NCI-H82 treated with DMSO at 0.1 percent for 48 hours (cell line): ENCODE data around the gene TRPV2.
"Not testable (repeated sequence)": the region's sequence is repeated elsewhere in the genome, so short reads cannot be mapped to it uniquely, and the experiment has no call there.

ENCODE experiments used
- DNase-seq: peaks from one replicate; lab custom pipeline; 2025; ENCODE audit not compliant: unreplicated experiment; lab: John Stamatoyannopoulos, UW

The TRPV2 gene

DNA sequence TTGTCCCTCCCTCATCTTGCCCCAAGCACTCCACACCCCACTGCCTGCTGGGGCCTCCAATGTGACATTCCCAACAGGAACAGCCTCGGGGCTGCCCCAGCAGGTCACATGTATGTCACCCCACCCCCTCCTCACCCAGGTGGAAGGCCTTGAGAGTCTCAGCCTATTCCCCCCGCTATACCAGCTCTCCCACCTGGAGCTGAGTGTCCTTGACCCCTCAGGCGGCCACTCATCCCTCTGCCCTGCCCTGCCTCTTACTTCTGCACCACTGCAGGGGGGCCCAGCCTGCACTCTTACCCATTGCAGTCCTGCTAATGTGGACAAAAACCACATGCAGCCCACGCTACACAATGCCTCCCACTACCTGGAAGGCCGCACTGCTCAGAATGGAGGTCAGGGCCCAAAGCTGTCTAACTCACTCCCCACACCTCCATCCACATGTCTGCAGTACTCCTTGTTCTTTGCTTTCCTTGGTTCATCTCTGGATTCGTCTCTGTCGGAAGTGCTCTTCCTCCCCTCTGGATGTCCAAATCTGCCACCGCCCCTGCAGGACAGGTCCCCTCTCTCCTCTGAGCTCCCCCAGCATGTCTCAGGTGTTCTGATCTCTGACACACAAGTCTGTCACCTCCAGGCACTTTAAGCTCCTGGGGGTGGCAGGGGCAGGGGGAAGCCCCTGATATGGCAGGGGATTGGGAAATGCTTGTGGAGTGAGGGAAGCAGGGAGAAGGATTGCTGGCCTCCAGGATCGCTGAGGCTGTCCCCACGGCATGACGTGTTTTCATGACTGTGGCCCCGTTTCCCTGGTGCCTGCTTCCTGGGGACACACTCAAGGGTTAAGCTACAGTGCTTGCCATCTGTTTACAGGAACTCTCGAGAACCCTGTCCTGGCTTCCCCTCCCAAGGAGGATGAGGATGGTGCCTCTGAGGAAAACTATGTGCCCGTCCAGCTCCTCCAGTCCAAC, 20.8 kb downstream of the TRPV2 start:
- DNase-seq = no peak

DNA sequence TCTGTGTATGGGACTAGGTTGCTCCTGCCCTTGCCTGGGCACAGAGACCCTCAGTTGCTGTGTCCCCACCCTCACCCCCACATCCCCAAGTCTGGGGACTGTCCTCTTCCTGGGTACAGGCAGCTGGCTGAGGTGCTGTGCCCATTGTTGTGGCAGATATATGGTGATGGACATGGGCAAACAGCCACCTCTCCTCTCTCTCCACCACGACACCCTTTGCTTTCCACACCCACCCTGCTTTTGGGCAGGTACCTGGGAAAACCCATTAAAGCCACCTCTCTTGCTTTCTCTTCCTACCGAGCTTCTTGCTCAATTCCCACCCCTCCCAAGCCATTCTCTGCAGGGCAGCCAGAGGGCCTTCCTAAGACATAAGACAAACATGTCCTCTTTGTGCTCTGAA, 21.7 kb downstream of the TRPV2 start:
- DNase-seq = no peak

DNA sequence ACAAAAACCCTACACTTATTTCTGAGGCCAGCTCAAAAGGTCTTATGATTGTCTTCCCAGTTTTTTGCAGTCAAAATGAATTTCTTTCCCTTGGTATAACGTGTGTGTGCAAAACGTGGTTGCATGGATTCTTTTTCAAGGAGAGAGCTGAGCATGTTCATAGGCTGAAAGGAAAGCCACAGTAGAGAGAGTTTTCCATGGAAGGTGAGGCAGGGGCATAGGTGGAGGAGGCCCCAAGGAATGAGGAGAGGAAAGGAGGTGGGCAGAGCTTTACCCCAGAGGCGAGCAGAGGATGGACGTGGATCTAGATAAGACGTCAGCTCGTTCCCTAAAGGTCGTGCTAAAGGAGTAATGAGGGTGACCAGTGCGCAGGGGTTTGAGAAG, 22.8 kb downstream of the TRPV2 start:
- DNase-seq = no peak

DNA sequence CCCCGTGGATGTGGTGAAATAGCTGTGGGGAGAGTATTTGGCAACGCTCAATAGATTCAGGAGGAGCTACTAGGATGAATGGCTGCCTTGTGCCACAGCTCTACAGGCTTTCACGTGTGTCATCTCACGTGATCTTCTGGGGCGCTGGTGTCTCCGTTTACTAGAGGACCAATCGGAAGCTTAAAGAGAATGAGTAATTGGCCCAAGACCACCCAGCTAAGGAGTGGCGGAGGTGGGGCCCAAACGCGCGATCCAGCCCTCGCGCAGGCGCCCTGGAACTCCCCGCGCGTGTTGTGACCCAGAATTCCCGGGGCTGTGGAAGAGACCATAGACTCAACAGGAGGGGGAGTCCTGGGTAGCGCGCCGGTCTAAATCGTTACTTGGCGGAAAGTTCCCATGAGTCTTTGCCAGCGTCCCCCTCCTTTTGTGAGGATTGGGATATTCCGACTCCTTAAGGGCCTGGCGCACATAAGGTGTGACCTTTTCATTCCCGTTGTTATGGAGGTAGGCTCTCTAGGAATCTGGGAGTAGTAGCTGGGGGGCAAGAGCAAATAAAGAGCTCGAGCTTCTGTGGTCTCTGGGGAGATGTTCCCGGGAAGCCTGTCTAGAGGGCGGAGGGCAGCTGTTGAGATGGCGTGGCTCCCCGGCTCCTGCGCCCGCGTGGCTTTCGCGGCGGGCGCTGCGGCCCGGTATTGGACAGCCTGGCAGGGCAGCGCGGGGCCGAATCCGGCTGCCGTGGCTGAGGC, 23.4 kb downstream of the TRPV2 start:
- DNase-seq = peak; percentile 100

DNA sequence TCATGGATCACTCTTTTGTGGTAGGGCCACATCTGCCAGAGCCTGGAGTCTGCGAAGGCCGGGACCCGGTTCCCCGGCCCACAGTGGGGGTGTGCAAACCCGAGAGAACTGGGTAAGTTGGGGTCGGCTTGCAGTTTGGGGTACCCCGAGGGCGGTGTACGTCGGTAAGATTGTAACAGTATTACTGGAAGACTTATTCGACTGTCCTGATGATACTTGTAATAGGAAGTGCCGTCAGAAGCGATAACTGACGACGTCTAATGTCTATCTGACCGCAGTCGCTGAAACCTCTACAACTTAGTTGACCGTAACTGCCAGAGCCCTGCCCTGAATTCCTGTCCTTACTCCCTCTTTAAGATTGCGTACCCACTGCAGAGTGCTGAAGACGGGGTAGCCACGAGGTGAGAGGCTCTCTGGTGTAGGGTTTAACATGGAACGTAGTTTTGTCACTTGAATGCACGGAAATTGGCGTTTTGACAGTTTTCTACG, 24.0 kb downstream of the TRPV2 start:
- no peak for DNase-seq

DNA sequence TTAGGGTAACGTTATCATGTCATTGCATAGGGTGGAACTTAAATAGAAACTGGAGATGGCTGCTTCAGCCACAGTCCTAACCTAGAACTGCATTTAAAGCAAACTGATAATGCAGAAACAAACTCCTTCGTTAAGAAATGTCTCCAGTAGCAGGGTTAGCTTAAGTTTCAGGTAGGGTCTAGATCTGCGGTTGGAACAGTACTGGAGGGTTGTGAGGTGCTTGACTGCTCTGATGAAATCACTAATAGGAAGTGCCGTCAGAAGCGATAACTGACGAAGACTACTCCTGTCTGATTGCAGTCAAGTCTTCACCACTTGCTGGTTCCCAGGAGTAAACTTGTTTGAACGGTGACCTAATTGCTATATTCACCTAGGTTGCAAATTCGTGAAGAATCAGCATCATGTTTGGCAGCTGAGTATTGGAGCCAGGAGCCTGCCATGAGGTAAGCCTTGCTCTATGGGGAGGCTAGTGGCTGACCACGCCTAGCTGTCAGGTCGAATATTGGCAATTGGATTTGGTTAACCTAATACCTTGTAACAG, 24.5 kb downstream of the TRPV2 start:
- DNase-seq = no peak

DNA sequence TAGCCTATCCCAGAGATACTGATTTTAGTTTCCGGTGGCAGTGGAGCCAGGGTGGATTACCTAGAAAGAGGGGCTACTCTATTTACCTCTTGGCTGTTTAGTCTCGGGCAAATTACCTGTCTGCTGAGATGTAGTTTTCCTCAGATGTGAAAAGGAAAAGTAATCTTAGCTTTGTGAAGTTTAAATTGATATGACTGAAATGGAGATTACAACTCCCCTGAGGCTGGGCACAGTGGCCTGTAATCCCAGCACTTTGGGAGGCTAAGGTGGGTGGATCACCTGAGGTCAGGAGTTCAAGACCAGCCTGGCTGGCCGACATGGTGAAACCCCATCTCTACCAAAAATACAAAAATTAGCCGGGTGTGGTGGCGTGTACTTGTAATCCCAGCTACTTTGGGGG, 25.0 kb downstream of the TRPV2 start:
- not testable (repeated sequence) for DNase-seq

DNA sequence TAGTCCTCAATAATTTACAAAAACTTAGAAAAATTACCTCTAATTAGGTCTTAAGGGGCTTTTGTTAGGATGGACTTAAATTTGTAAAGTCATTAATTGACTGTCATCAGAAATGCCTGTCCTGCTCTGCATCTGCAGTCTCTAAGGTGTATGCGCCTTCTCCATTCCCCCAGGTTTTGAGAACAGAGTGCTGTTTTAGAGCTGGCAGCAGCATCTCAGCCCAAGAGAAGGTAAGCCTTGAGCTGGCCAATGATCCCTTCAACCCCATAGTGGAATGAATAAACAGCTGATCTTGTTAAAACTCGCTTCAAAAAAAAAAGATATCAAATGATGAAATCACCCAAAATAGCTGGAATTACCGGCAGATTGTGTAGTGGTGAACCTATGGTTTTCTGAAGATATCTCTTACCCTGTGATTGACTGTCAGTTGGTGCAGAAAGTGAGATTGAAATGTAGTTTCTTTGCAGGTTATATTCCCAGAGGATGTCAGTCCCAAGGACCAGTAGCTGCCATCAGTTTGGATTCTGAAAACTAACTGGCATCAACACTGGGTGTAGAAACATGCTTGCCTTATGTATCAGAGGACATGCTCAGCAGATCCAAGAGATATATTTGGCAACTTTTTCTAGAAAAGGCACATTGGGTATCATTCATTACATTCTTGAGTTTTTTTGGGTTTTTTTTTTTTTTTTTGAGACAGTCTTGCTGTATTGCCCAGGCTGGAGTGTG, 25.7 kb downstream of the TRPV2 start:
- DNase-seq = no peak

DNA sequence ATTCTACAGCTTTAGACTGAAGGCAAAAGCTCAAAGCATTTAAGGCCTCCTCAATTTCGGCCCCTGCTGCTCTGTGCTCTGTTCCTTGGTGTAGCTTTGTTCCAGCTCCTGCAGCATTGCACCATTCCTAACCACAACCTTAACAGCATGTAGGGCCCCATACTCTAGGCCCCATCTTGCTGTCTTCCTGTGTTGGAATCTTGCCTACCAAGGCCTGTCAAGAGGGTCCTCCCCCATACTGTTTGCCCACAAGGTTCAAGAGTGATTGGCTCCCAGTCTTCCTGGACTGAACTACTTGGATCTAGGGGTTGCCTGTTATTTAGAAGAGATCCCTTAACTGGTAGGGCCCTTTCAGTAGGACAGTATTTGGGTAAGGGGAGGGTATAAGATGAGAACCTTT, 26.8 kb downstream of the TRPV2 start:
- no peak for DNase-seq

DNA sequence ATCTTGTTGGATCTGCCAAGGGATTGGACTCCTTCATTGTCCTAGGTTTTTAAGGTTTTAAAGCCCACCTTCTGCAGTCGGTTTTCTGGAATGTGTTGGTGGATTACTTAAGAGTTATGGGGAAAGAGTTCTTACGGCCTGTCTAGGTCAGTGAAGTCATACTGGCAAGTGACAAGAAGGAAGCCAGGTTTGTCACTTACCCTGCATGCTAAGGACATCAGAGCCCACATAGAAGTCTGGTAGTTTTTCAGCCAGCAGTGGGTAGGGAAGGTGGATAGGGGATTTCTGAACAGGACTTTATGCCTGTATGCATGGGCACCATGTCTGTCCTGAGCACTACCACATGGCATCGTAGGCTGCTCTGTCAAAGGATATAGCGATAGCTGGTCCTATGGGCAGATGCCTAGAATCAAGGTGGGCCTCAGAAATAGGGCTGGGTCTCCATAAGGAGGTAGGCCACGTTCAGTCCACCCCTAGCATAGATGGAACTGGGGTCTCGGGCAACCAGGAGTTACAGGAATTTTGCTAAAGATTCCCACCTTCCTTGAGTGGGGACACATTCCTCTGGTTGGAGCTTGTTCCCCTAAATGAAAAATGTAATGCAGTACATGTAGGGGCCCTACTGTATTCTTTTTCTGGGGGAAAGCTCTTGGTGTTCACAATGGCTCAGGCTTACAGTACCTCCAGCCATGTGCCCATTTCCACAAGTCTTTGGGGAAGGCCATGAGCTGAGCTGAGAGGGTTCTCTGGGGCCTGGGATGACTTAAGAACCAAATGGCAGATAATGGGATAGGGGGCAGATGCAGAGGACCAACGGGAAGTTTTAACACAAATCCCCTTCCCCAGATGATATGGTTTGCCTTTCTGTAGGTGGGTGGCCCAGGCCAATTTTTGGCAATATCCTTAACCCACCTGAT, 27.5 kb downstream of the TRPV2 start:
- peak; percentile 21 for DNase-seq

DNA sequence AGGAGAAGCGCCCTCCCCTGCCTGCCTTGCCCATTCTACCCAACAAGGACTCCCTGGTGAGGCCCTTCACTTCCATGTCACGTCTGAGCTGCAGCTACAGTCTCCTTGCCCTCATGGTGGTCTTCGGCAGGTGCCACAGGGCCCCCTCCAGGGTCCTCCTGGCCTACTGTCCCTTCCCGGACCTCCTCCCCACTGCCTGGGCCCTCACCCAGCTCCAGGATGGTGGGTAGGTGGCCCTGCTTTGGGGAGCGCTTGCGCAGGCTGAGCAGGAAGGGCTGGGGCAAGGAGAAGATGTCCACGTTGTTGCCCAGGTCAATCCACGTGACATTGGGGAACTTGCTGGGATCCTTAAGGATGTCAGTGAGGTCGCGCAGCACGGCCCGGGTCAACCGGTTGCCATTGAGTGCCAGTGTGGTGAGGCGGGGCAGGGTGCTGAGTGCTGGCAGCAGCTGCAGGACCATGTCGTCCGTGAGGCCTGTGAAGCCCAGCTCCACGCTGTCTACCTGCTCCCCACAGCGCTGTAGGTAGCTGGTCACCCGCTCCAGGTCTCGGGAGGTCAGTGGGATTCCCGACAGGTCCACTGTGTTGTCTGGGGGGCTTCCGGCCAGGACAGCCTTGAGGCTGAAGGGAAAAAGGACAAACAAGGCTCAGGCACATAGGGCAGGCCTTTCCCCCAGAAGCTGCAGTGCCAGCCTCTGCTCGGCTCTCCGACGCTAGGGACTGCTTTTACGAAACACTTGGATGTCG, 28.3 kb downstream of the TRPV2 start:
- DNase-seq = no peak

DNA sequence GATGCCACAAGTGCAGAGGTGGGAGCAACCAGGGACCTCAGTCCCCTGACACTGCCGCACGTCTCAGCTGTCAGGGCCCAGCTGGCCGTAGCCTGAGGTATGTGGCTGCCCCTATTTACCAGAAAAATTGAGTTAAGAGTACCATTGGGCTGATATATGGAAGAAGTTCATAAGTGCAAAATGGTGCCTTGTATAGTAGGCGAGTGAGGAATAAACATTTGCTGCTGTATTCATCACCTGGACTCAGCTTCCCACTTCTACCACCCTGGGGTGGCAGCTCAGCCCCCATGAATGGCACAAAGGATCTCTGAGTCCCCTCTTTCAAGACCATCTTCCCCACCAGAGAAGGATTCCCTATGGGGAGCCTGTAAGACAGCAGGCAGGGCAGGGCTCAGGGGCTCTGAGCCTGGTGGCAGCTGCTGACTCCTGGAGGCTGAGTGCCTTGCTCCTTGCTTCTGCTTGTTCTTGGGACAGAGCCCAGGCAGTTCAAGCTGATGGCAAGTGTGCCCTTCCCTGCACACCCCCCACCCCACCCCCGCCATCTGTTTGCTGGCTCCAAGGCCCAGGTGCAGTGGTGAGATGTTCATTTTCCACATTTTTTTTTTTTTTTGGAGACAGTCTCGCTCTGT, 29.0 kb downstream of the TRPV2 start:
- DNase-seq = no peak

DNA sequence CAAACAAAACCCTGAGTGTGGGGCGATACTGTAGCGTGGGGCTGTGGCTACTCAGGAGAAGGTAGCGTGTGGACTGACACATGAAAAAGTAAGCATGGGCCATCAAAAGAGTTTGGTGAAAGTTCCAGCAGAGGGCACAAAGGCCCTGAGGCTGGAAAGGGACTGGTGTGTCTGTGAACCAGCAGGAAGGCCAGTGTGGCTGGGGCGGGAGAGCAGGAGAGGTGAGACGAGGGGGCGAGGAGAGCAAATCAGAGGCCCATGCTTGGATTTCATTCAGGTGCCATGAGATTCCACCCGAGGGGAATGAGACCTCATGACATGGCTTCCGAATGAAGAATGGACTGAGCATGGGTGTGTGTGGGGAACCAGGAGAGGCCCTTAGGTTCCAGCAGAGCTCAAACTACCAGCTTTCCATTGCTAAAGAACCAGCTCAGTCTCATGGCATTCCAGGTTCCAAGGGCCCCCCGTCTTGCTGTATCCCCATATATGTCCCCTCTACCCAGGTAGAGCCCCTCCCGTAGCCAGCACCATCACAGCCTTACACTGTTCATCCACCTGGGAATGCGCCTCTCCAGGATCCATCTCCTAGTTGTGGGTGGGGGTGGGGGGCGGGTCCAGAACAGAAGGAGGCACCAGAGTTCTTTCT, 31.1 kb downstream of the TRPV2 start:
- DNase-seq = no peak

DNA sequence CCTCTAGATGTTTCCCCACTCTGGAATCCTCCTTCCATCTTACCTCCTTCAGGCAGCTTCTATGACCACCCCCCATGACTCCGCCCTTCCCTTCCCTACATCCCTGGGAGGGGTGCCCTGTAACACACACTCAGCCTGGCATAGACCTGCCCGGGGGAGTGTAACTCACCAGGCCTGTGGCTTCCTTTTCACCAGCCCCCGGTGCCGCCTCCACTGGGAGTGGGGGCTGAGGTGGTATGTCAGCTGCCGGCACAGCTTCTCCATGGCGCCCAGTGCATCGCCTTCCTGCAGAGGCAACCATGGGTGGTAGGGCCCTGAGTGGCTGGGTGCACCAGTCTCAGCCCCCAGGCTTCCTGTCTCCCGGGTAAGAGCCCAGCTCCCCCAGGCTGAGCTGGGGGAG, 32.3 kb downstream of the TRPV2 start:
- no peak for DNase-seq

DNA sequence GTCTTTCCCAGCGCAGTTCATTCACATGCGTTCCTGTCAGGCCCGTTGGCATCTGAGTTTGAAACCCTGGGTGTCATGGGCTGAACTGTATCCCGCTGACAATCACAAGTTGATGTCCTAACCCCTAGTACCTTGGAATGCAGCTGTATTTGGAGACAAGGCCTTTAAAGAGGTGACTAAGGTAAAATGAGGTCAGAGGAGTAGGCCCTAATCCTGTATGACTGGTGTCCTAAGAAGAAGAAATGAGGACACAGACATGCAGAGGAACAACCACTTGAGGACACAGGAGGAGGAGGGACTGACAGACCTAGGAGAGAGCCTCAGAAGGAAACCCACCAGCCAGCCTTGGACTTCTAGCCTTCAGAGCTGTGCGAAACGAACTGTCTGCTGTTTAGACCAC, 33.1 kb downstream of the TRPV2 start:
- DNase-seq = no peak

DNA sequence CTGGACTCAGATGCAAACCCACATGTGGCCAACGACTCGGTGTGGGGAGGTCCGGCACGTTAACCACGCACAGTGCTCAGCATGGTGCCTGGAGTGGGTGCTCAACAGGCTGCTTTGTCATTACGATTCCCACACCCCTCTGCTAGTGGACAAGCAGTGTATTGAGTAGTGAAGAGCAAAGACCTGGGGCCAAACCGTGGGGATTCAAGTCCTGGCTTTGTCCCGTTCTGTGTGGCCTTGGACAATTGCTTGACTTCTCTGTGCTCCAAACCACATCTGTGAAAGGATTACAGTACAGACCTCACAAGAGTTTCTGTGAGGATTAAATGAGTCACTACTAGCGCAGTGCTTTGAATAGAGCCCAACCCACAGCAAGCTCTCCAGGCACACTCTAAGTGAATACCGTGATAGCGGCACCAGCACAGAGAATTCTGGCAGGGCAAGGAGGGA, 33.8 kb downstream of the TRPV2 start:
- no peak for DNase-seq

DNA sequence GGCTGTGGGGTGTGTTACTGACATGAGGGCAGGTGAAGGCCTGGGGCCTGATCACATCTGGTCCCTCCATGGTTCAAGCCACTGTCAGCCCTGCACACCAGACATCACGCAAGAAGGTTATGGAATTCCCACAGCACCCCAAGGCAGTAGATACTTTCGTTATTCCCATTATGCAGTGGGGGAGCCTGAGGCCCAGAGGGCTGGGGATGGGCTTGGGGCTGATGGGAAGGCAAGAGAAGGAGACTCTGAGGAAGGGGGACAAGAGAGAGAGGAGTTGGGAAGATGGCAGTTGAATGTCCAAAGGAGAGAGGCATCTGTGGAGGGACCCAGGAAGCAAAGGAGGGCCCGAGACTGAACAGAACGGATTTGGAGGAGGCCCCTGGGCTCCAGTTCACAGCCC, 34.7 kb downstream of the TRPV2 start:
- no peak for DNase-seq

DNA sequence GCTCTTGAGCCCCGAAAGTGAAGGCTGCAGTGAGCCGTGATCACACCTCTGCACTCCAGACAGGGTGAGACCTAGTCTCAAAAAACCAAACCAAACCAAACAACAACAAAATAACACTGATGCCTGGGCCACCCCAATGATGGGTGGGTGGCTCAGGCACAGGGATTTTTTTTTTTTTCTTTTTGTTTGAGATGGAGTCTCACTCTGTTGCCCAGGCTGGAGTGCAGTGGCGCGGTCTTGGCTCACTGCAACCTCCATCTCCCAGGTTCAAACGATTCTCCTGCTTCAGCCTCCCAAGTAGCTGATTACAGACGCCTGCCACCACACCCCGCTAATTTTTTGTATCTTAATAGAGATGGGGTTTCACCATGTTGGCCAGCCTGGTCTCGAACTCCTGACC, 36.9 kb downstream of the TRPV2 start:
- not testable (repeated sequence) for DNase-seq
